Astrocyte (in vitro differentiated cells and primary cell): ENCODE measurements around the gene PYY.
A peak's percentile ranks its signal among the peaks of the same experiment; 100 is the strongest.

Experiments used
- CTCF ChIP-seq: IDR thresholded peaks from 2 replicates; pipeline ENCODE4 v1.5.1; 2011; ENCODE audit warnings: low read depth, mild to moderate bottlenecking, inconsistent platforms, low read length, moderate library complexity; ENCODE audit not compliant: insufficient read depth
- EZH2 ChIP-seq: IDR thresholded peaks from 2 replicates; pipeline ENCODE4 v1.6.1; 2012; ENCODE audit warnings: mild to moderate bottlenecking, low read length, inconsistent platforms; ENCODE audit not compliant: insufficient read depth

- TF ChIP-seq CTCF (peak; percentile 21), EZH2 (no peak)
Observed at GRCh38 chr17:43917348-43918025, 36.3 kb downstream of the PYY start.
